Measurements from ENCODE around the gene VEGFC.

VEGFC gene

GRCh38 chr4:176834531-176834930, 41.8 kb upstream of the VEGFC start:
- no peak for DNase-seq (ENCODE audit: low read depth)
- no peak overlapping the region for H3K4me3 ChIP-seq (ENCODE audit: low read length)
- TF ChIP-seq CTCF (conservative IDR thresholded peaks at IDR 0.05; ENCODE audit: low read depth, low read length): no peak

- no peak for DNase-seq (ENCODE audit: low read depth)
- no peak for TF ChIP-seq CTCF (conservative IDR thresholded peaks at IDR 0.05; ENCODE audit: low read depth, low read length)
- H3K4me3 ChIP-seq (ENCODE audit: low read length): no peak overlapping the region
These were observed 40.9 kb upstream of the VEGFC start for GRCh38 chr4:176833400-176834175.

GRCh38 chr4:176830971-176831370, 38.2 kb upstream of the VEGFC start:
- TF ChIP-seq CTCF (conservative IDR thresholded peaks at IDR 0.05; ENCODE audit: low read depth, low read length): no peak
- no peak overlapping the region for H3K4me3 ChIP-seq (ENCODE audit: low read length)
- no peak for DNase-seq (ENCODE audit: low read depth)

- no peak for TF ChIP-seq CTCF (conservative IDR thresholded peaks at IDR 0.05; ENCODE audit: low read depth, low read length)
- H3K4me3 ChIP-seq (ENCODE audit: low read length): no peak overlapping the region
- no peak for DNase-seq (ENCODE audit: low read depth)
These were observed 32.9 kb upstream of the VEGFC start for GRCh38 chr4:176825586-176825985.

- DNase-seq (ENCODE audit: low read depth): no peak
- no peak overlapping the region for H3K4me3 ChIP-seq (ENCODE audit: low read length)
- TF ChIP-seq CTCF (conservative IDR thresholded peaks at IDR 0.05; ENCODE audit: low read depth, low read length): no peak
These were observed 32.1 kb upstream of the VEGFC start for GRCh38 chr4:176824645-176825366.

- no peak for TF ChIP-seq CTCF (conservative IDR thresholded peaks at IDR 0.05; ENCODE audit: low read depth, low read length)
- no peak for DNase-seq (ENCODE audit: low read depth)
- H3K4me3 ChIP-seq (ENCODE audit: low read length): no peak overlapping the region
These were observed 25.8 kb upstream of the VEGFC start for GRCh38 chr4:176818531-176818930.

- no peak for DNase-seq (ENCODE audit: low read depth)
- no peak overlapping the region for H3K4me3 ChIP-seq (ENCODE audit: low read length)
- TF ChIP-seq CTCF (conservative IDR thresholded peaks at IDR 0.05; ENCODE audit: low read depth, low read length): no peak
These were observed 24.5 kb upstream of the VEGFC start for GRCh38 chr4:176817204-176817603.

All from retinal pigment epithelial cell (primary cell).